Liver (tissue), 9 donors: Measurements from ENCODE around the gene TNNT1. TPM values are rescaled to one million over a fixed set of nuclear protein-coding genes. Genes with fewer than 3 reads are reported as not detected.

ENCODE experiments used
- DNase-seq: peaks from one replicate; pipeline ENCODE4 v3.0.0-alpha.2; 2017; ENCODE audit warnings: low spot score
- H3K27ac ChIP-seq, 2 donors: one replicate each; pipeline ENCODE4 v1.7.0; 2013; ENCODE audit warnings: inconsistent platforms in 2 of 2, low read length in 2 of 2, control low read depth in 1 of 2, low read depth in 1 of 2, mild to moderate bottlenecking in 1 of 2
- H3K27me3 ChIP-seq, 4 donors: one replicate each; pipeline versions ENCODE4 v1.6.1 to v1.7.0; 2013; ENCODE audit warnings: low read length in 3 of 4, inconsistent platforms in 1 of 4, mild to moderate bottlenecking in 1 of 4, moderate library complexity in 1 of 4; ENCODE audit not compliant: control insufficient read depth in 4 of 4, insufficient read depth in 4 of 4
- H3K36me3 ChIP-seq, 4 donors: one replicate each; pipeline versions ENCODE4 v1.6.1 to v1.7.0; 2013; ENCODE audit warnings: low read length in 3 of 4, mild to moderate bottlenecking in 3 of 4, low read depth in 1 of 4, moderate library complexity in 1 of 4; ENCODE audit not compliant: control insufficient read depth in 4 of 4, insufficient read depth in 3 of 4
- H3K4me1 ChIP-seq, 4 donors: one replicate each; pipeline versions ENCODE4 v1.6.1 to v1.7.0; 2013; ENCODE audit warnings: low read length in 3 of 4, mild to moderate bottlenecking in 3 of 4, moderate library complexity in 1 of 4; ENCODE audit not compliant: control insufficient read depth in 4 of 4, insufficient read depth in 4 of 4
- H3K4me3 ChIP-seq, 3 donors: one replicate each; pipeline versions ENCODE4 v1.6.1 to v1.7.0; 2013; ENCODE audit warnings: low read length in 3 of 3, control low read depth in 1 of 3, low read depth in 1 of 3, mild to moderate bottlenecking in 1 of 3
- H3K9ac ChIP-seq, 2 donors: one replicate each; pipeline ENCODE4 v1.7.0; 2013; ENCODE audit warnings: low read length in 2 of 2, mild to moderate bottlenecking in 2 of 2, moderate library complexity in 2 of 2, control low read depth in 1 of 2, low read depth in 1 of 2
- H3K9me3 ChIP-seq, 4 donors: one replicate each; pipeline versions ENCODE4 v1.6.1 to v1.7.0; 2013; ENCODE audit warnings: low read length in 3 of 4; ENCODE audit not compliant: control insufficient read depth in 4 of 4
- ATF3 ChIP-seq: IDR thresholded peaks from 2 replicates; pipeline ENCODE4 v1.6.1; 2016; ENCODE audit warnings: antibody characterized with exemption
- EGR1 ChIP-seq, 2 donors: IDR thresholded peaks; 2 replicates each; pipeline ENCODE4 v1.6.1; 2016 to 2018; ENCODE audit warnings: antibody characterized with exemption in 2 of 2, low read depth in 2 of 2
- FOXA1 ChIP-seq: IDR thresholded peaks from 2 replicates; pipeline ENCODE4 v1.6.1; 2016; ENCODE audit warnings: antibody characterized with exemption
- FOXA2 ChIP-seq: IDR thresholded peaks from 2 replicates; pipeline ENCODE4 v1.6.1; 2016; ENCODE audit warnings: antibody characterized with exemption
- GABPA ChIP-seq, 2 donors: IDR thresholded peaks in 1 of 2; conservative IDR thresholded peaks in 1 of 2; 2 replicates each; pipeline ENCODE4 v1.6.1; 2016; ENCODE audit warnings: antibody characterized with exemption in 2 of 2, mild to moderate bottlenecking in 1 of 2, moderate library complexity in 1 of 2
- HNF4A ChIP-seq, 2 donors: conservative IDR thresholded peaks; 2 replicates each; pipeline ENCODE4 v1.6.1; 2016; ENCODE audit warnings: antibody characterized with exemption in 2 of 2, mild to moderate bottlenecking in 2 of 2
- HNF4G ChIP-seq: IDR thresholded peaks from 2 replicates; pipeline ENCODE4 v1.6.1; 2016; ENCODE audit warnings: antibody characterized with exemption
- MAX ChIP-seq: IDR thresholded peaks from 2 replicates; pipeline ENCODE4 v1.6.1; 2016; ENCODE audit warnings: antibody characterized with exemption
- NR2F2 ChIP-seq: IDR thresholded peaks from 2 replicates; pipeline ENCODE4 v1.6.1; 2016; ENCODE audit warnings: antibody characterized with exemption
- RAD21 ChIP-seq, 2 donors: IDR thresholded peaks; 2 replicates each; pipeline ENCODE4 v1.6.1; 2016; ENCODE audit warnings: antibody characterized with exemption in 2 of 2, mild to moderate bottlenecking in 2 of 2
- REST ChIP-seq: IDR thresholded peaks from 2 replicates; pipeline ENCODE4 v1.6.1; 2016; ENCODE audit warnings: antibody characterized with exemption, mild to moderate bottlenecking
- RXRA ChIP-seq, 2 donors: IDR thresholded peaks; 2 replicates each; pipeline ENCODE4 v1.6.1; 2017 to 2018; ENCODE audit warnings: antibody characterized with exemption in 2 of 2, mild to moderate bottlenecking in 1 of 2
- SP1 ChIP-seq: IDR thresholded peaks from 2 replicates; pipeline ENCODE4 v1.6.1; 2018; ENCODE audit warnings: antibody characterized with exemption, mild to moderate bottlenecking
- TAF1 ChIP-seq: conservative IDR thresholded peaks from 2 replicates; pipeline ENCODE4 v1.6.1; 2016; ENCODE audit warnings: antibody characterized with exemption, mild to moderate bottlenecking
- YY1 ChIP-seq: IDR thresholded peaks from 2 replicates; pipeline ENCODE4 v1.6.1; 2016; ENCODE audit warnings: antibody characterized with exemption, mild to moderate bottlenecking
- WGBS: extraction: QIAGEN DNeasy Blood & Tissue Kit; methylation state at CpG from one replicate; pipeline ENCODE4 v1.1.7; 2013; 5-methylcytosine and 5-hydroxymethylcytosine counted together
- polyA plus RNA-seq, 2 donors: library from polyadenylated mRNA; stranded (reverse) in 1 of 2; unstranded in 1 of 2; fragments of 200-250 nt in 1 of 2; fragments of >200 nt in 1 of 2; fragmentation: Nextera tagmentation in 1 of 2; extraction: Ambion mirVana in 1 of 2; gene quantifications; one replicate each; pipeline versions ENCODE4 v1.2.1 to v1.2.3, GENCODE V29; 2013 to 2015
- total RNA-seq, 2 donors: library from RNA; depleted of rRNA; stranded (reverse); fragments of >200 nt; gene quantifications; one replicate each; pipeline ENCODE4 v1.2.3, GENCODE V29; 2014
- TF ChIP-seq, protein P1 (sequence below): fragments of 150-350 bp; IDR thresholded peaks from 2 replicates; pipeline ENCODE4 v1.5.1; 2017; ENCODE audit warnings: improper control_type of control experiment, low read depth, low read length; ENCODE audit not compliant: missing input control
- donor health status: healthy.
- donor health status: healthy.
- donor health status: healthy.
- donor health status: healthy.
- donor health status: healthy.

Gene TNNT1
- total and polyA plus RNA-seq, 4 donors, result 0.15 to 0.28 TPM; not detected in 2

GRCh38 chr19:55175117-55175867, 26.3 kb upstream of the TNNT1 start:
- Histone ChIP-seq H3K27me3 (peaks cover 3 to 12% (median 10%) of the 10 kb centered on the region in 4 donors), H3K4me1 (peaks cover 2 to 8% (median 7%) of the 10 kb centered on the region in 4 donors), H3K36me3 (no peaks in the 10 kb centered on the region), H3K4me3 (no peak overlapping the region), H3K27ac (no peak overlapping the region), H3K9me3 (no peaks in the 10 kb centered on the region), H3K9ac (no peak overlapping the region)
- DNase-seq, result no peak
- 56% methylated on average over 43 of the region's 43 CpGs for whole genome bisulfite sequencing
- TF ChIP-seq GABPA (IDR thresholded peaks at IDR 0.05 in 1 of 2, conservative IDR thresholded peaks at IDR 0.05 in 1 of 2), result no peak
- TF ChIP-seq YY1, result no peak
- TF ChIP-seq, protein P1, sequence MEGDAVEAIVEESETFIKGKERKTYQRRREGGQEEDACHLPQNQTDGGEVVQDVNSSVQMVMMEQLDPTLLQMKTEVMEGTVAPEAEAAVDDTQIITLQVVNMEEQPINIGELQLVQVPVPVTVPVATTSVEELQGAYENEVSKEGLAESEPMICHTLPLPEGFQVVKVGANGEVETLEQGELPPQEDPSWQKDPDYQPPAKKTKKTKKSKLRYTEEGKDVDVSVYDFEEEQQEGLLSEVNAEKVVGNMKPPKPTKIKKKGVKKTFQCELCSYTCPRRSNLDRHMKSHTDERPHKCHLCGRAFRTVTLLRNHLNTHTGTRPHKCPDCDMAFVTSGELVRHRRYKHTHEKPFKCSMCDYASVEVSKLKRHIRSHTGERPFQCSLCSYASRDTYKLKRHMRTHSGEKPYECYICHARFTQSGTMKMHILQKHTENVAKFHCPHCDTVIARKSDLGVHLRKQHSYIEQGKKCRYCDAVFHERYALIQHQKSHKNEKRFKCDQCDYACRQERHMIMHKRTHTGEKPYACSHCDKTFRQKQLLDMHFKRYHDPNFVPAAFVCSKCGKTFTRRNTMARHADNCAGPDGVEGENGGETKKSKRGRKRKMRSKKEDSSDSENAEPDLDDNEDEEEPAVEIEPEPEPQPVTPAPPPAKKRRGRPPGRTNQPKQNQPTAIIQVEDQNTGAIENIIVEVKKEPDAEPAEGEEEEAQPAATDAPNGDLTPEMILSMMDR, result no peak
- TF ChIP-seq RAD21 (IDR thresholded peaks at IDR 0.05), result no peak
- TF ChIP-seq NR2F2, result no peak
- no peak for TF ChIP-seq TAF1
- TF ChIP-seq SP1, result no peak

- TF ChIP-seq SP1, result no peak
- TF ChIP-seq REST, result no peak
- no peak for TF ChIP-seq GABPA (IDR thresholded peaks at IDR 0.05 in 1 of 2, conservative IDR thresholded peaks at IDR 0.05 in 1 of 2)
- no peak for TF ChIP-seq HNF4G
- TF ChIP-seq MAX, result no peak
- TF ChIP-seq NR2F2, result no peak
- no peak for TF ChIP-seq RXRA (IDR thresholded peaks at IDR 0.05)
- TF ChIP-seq FOXA2, result no peak
- no peak for TF ChIP-seq TAF1
- TF ChIP-seq ATF3, result no peak
- TF ChIP-seq, protein P1, result no peak
- TF ChIP-seq EGR1 (IDR thresholded peaks at IDR 0.05; ENCODE audit: low read depth in 2 of 2), result no peak
- no peak for TF ChIP-seq FOXA1
- TF ChIP-seq HNF4A (conservative IDR thresholded peaks at IDR 0.05), result no peak
- TF ChIP-seq RAD21 (IDR thresholded peaks at IDR 0.05), result no peak
- peaks cover 2 to 8% (median 5%) of the 10 kb centered on the region in 4 donors for H3K4me1 ChIP-seq
- no peak overlapping the region for H3K9ac ChIP-seq
- H3K36me3 ChIP-seq, result no peaks in the 10 kb centered on the region
- no peak for DNase-seq
- no peak overlapping the region for H3K4me3 ChIP-seq
- WGBS, result 63% methylated on average over 21 of the region's 21 CpGs
- H3K9me3 ChIP-seq, result no peaks in the 10 kb centered on the region
- H3K27me3 ChIP-seq, result peaks cover 3 to 12% (median 10%) of the 10 kb centered on the region in 4 donors
- no peak overlapping the region for H3K27ac ChIP-seq
Observed at GRCh38 chr19:55174425-55175116, 25.6 kb upstream of the TNNT1 start.
